GM18951 (cell line): Measurements from ENCODE around the gene HTR4.

Source experiments
- POLR2A ChIP-seq: IDR thresholded peaks from 4 replicates; pipeline ENCODE4 v1.6.1; 2011; ENCODE audit warnings: mild to moderate bottlenecking; ENCODE audit not compliant: insufficient read length, insufficient read depth; ENCODE audit errors: extremely low read depth
- in situ Hi-C: fragments of 300-500 bp; cut with MboI; formaldehyde crosslinking; loops from one replicate; pipeline ENCODE4 v1.12.0; 2022; ENCODE audit warnings: low sequenced_read_pairs, mixed read lengths, inconsistent platforms; ENCODE audit not compliant: unreplicated experiment

Gene HTR4

DNA sequence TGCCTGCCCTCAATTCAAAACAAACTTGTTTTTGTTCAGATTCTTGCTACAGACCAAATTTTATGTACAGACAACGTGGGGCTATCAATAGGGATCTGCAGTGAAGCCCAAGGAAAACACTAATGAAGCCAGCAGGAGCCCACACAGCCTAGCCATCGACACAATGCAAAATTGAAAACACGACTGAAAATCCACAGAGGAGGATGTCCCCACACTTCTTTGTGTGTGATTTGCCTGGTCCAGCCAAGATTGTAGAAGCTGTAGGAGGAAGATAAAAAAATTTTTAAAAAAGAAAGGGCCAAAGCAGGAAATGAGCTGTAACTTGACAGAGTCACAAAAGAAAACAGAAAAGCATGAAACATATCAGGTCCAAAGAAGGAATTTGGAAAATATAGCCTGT, 34.8 kb downstream of the HTR4 start:
- no peak for TF ChIP-seq POLR2A
- in situ Hi-C loops = no loop called here

DNA sequence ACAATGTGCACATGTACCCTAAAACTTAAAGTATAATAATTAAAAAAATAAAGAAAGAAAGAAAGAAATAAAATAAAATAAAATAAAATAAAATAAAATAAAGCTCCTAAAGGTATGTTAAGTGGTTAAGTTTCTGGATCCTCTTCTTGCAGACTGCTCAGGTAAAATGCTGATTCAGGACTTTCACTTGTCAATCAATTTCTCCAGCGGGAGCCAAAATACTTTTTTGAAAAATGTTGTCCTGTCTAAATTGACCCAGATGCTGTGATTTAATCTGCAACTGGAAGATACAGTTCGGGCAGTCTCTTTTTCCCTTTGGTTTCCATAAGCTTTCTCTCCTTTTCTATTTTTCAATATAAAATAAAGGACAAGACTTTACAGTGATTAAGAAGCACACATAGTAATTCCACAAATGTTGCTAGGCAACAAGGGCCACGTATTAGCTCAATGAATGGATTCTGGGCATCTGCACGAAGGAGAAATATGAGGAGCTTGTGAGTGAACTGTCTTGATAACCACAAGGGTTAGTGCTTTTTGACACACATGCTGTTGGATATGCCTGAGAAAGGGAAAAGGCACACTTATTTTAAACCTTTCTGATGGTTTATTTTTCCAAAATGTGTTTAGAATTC, 38.6 kb downstream of the HTR4 start:
- TF ChIP-seq POLR2A = no peak
- in situ Hi-C loops = no loop called here

DNA sequence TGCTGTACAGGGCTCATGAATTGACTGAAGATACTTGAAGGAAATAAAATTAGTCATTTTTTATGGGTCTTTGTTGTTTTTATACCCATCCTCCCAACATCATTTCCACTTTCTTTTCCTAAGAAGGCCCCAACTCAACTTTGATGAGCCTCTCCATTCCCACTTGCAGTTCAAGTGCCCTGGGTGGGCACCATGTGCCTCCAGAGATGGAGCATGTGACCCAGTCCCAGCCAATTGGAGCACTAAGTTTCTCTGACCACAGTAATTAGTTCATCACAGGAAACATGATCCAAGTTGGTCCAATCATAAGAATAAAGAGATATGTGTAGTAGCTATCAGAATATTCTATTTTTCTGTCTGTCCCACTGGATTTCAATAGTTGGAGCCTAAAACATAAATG, 46.9 kb downstream of the HTR4 start:
- TF ChIP-seq POLR2A = no peak
- in situ Hi-C loops = no loop called here

DNA sequence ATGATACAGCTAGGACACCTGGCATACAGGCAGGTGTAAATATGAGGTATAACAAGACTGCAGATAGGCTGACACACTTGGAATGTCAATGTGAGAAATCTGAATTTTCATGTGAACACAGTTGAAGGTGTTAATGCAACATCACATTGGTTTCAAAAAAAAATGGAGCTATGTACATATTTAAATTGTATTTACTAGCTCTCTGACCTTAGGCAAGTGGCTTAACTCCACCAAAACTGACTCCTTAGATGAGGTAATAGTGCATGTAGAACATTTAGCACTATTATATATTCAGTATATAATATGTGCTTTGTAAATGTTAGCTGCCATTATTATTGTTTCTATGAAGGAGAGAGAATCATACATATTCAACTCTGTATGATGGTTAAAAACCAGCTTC, 48.0 kb downstream of the HTR4 start:
- TF ChIP-seq POLR2A = no peak
- in situ Hi-C loops = no loop called here

DNA sequence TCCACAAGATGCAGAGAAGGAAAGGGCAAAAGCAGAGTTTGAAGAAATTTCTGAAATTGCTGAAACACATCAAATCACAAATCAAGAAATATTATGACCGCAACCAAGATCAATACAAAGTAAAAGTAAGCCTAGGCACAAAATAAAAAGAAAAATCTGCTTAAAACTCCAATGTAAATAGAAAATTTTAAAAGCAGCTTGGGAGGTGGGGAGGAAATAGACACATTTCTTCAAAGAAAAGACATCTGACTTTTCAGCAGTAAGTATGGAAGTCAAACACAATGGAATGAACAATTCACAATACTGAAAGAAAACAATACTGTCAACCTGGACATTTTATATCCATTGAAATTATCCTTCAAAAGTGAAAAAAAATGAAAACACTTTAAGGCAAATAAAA, 55.1 kb downstream of the HTR4 start:
- in situ Hi-C loops = no loop called here
- no peak for TF ChIP-seq POLR2A

DNA sequence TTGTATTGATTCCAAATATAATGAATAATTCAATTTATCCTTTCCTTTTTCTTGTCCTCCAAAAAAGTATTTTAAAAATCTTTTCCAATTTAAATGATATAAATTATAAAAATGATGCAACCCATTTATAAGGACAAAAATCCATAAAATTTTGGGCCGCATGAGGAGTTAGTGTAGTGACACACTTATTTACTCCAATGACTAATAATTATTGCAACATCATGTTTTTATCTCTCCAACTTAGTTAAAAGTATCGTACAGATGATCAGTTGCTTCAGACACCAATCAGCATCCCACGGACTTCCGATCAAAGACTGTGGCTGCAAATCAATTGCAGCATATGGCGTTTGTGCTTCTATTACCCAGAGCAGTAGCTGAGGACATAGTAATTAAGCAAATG, 58.6 kb downstream of the HTR4 start:
- in situ Hi-C loops = no loop called here
- TF ChIP-seq POLR2A = no peak

DNA sequence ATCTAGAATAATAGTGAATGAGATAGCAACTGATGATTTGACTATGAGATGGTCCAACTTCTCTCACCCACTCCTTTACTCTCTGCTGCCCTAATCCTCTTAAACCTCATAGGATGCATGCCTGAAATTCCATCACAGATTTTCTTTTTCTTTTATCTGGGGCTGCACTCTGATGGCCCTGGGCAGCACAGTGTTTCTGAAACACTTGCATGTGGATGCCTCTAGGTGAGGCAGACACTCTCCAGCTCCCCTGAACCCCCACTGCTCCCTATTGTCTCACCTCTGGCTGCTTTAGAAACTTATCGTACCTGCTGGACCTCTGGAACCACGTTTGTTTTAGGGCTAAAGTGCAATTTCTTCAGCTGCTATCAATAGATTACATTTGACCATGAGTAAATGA, 67.5 kb downstream of the HTR4 start:
- TF ChIP-seq POLR2A = no peak
- in situ Hi-C loops = no loop called here

DNA sequence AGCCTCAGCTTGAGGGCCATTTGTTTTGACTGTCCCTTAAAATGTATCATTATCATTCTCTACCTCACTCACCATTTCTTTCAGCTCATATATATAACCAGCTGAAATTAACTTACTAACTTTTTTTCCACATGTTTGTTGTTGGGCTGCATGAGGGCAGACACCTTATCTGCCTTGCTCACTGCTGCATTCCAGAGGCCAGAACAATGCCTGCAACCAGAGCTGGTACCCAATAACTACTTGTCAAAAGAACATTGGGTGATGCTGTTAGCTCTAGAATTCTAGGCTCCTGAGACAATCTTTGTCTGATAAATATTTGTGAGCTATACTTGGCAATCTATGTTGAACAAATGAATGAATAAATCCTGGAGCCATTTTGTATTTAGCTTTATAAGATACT, 68.3 kb downstream of the HTR4 start:
- no peak for TF ChIP-seq POLR2A
- in situ Hi-C loops = no loop called here

DNA sequence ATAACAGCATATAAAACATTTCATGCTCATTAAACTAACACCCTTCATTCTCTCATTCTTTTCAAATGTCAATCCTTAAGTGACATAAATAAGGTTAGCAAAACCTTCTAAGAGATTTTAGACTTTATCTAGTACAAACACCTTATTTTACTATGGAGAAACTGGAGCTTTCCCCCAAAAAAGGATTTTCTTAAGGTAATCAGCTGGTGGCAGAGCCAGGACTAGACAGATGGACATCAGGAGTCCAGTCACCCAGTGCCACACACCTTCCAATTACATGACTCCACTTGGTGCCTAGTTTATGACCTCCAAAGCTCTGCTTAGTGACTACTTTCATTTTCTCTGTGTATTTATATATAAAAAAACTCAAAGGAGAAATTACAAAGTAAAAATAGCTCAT, 70.2 kb downstream of the HTR4 start:
- no peak for TF ChIP-seq POLR2A
- in situ Hi-C loops = no loop called here

DNA sequence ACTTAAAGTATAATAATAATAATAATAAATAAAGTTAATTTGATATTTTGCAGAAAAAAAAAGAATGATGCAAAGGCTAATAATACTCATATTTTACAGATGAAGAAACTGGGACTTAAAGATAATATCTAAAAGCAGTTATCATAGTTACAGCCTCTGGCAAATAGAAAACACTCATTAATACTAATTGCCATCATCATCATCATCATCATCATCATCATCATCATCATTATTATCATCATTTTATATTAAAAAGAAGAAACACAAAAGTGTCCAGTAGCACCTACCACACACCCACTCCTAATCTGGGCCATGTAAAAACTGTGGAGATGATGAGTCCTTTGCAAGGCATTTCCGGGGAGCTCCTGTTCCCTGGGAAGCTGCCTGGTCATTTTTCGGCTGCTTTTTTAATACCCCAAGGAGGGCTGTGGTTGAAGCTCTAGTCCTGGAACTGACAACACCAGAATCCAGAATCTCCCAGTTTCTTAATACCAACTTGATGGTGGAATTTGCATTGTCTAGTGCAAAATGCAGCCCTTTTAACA, 70.8 kb downstream of the HTR4 start:
- TF ChIP-seq POLR2A = no peak
- in situ Hi-C loops = no loop called here

DNA sequence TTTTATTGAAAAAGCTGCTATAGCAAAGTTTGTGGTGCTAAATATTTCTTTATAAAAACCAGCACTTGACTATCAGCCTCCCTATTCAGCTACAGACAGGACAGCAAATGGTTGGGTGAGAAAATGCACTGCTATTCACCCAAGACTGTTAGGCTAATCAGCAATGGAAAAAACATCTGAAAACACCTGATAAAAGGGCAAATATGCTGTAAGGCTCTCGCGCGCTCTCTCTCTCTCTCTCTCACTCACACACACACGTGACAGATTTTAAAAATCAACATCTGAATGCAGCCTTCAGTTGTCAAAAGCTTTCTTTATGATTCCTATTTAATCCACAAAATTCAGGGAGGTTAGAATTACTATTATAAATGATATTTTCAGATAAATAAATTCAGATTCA, 80.2 kb downstream of the HTR4 start:
- no peak for TF ChIP-seq POLR2A
- in situ Hi-C loops = no loop called here

DNA sequence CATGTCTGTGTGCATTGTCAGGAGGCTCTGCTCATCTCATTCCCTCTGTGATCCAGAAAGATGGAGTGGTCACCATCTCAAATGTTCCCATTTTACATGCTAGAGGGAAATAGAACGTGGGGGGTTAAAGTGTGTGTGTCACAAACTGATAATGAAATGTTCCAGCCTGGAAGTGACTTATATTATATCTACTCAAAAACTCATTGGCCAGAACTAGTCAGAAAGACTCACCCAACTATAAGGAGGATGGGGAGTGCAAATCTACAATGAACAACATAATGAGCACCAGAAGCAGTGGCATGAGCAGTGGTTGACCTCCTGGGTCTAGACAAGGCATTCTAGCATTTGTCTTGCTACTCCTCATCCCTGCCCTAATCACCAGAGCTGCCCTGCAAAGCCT, 81.0 kb downstream of the HTR4 start:
- TF ChIP-seq POLR2A = no peak
- in situ Hi-C loops = no loop called here

DNA sequence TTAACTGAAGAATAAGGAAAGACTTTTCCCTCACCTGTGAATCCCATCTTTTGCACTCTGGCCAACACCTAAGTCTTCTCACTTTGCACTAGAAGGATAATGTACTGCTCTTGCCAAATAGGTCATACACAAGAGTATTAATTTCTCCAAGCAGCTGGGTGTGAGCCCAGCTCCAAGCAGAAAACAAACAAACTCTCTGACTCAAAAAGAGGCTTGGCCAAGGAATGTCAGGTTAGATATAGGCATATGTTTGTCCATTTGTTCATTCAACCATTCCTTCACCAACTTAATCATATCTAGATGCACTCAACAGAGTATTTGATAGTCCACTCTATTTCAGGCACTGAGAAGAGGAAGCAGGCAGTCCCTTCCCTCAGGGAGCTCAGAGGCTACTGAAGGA, 84.4 kb downstream of the HTR4 start:
- in situ Hi-C loops = no loop called here
- TF ChIP-seq POLR2A = no peak

DNA sequence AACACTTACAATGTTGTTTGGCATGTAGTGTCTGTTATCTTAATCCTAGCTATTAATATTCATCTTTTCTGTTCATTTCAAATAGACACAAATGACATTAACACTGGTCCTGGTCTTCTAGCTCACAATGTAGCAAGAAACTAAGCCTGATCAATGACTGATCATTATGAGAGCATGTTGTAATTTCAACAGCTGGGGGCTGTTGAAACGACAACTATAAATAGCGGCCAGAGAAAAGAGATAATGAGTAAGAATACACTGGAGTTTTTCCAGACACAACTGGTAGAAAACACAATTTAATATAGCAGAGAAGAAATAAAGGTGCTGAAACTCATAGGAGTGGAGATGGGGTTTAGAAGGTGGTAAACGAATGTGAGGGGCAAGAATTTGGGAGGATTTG, 89.2 kb downstream of the HTR4 start:
- TF ChIP-seq POLR2A = no peak
- in situ Hi-C loops = no loop called here

DNA sequence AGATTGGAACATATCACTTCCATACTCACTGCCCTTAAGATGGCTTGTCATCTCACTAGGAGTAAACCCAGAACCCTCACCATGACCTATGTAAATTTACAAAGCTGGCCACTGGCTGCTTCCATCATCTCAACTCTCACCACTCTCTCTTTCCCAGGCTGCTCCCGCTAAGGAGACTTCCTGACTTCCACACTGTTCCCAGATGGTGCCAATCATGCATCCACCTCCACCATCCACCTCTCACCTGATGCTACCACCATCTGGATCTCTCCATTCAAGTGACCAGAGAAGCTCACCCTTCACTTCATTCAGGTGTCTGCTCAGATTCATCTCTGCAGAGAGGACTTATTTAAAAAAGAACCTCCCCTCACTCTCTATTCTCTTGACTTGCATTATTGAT, 91.3 kb downstream of the HTR4 start:
- in situ Hi-C loops = no loop called here
- no peak for TF ChIP-seq POLR2A

DNA sequence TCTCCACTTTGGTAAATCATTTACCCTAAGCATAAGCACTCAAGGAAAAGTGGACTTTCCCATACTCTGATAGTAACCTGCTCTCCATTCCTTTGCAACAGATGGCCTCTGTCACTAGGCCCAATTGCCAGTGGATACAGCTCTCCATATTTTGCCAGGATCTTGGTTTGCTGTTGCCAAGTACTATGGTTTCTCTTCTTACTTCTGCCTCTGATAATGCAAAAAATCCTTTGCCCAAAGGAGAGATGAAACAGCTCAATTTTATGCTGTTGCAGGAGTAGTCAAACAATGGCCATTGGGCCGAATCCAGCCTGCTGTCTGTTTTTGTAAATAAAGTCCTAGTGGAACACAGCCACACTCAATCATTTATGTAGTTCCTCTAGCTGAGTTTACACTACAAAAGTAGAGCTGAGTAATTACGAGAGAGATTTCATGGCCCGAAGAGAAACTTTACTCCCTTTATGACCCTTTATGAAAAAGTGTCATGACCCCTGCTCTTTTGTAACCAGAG, 92.5 kb downstream of the HTR4 start:
- no peak for TF ChIP-seq POLR2A
- in situ Hi-C loops = no loop called here
